ENCODE measurements around the gene VPS33B.

VPS33B gene

GRCh38 chr15:90954712-90955623 lies 67.4 kb downstream of the VPS33B start, which contains the start of gene RCCD1 (continued):
- TF ChIP-seq ZNF514 (tag by site-specific recombination; IDR thresholded peaks at IDR 0.05), result no peak
- TF ChIP-seq ZNF654 (tag by site-specific recombination; IDR thresholded peaks at IDR 0.05; ENCODE audit: low read depth), result no peak
- TF ChIP-seq ZNF513 (tag by site-specific recombination; IDR thresholded peaks at IDR 0.05), result no peak
- no peak for TF ChIP-seq PBX3 (CRISPR knock-in tag; IDR thresholded peaks at IDR 0.05)
- TF ChIP-seq PRDM4 (tag by site-specific recombination; IDR thresholded peaks at IDR 0.05), result no peak
- TF ChIP-seq ZNF639 (tag by site-specific recombination; IDR thresholded peaks at IDR 0.05), result peak; percentile 45; the same call in 1 of the 2 replicates
- no peak for TF ChIP-seq ZNF776 (tag by site-specific recombination; IDR thresholded peaks at IDR 0.05; ENCODE audit: borderline replicate concordance)
- no peak for TF ChIP-seq PRDM1 (tag by site-specific recombination; IDR thresholded peaks at IDR 0.05)
- TF ChIP-seq ZNF10 (tag by site-specific recombination; IDR thresholded peaks at IDR 0.05), result peak; percentile 31; the same call in 1 of the 2 replicates
- TF ChIP-seq ZEB2 (tag by site-specific recombination; IDR thresholded peaks at IDR 0.05), result peak; percentile 94
- no peak for TF ChIP-seq ZNF626 (tag by site-specific recombination; IDR thresholded peaks at IDR 0.05)
- peak; percentile 96 for TF ChIP-seq ZNF324 (tag by site-specific recombination; IDR thresholded peaks at IDR 0.05)
- no peak for TF ChIP-seq PRDM6 (tag by site-specific recombination; IDR thresholded peaks at IDR 0.05)
- TF ChIP-seq ZNF747 (tag by site-specific recombination; IDR thresholded peaks at IDR 0.05), result no peak
- no peak for TF ChIP-seq ZNF555 (tag by site-specific recombination; conservative IDR thresholded peaks at IDR 0.05)
- peak; percentile 64; the same call in 1 of the 2 replicates for TF ChIP-seq YY1 (tag by site-specific recombination; IDR thresholded peaks at IDR 0.05)
- TF ChIP-seq TSHZ1 (tag by site-specific recombination; IDR thresholded peaks at IDR 0.05; ENCODE audit: borderline replicate concordance), result 0 out of 2 replicates have a peak, but pooled peaks have one; percentile 13
- TF ChIP-seq MEIS1 (CRISPR knock-in tag; IDR thresholded peaks at IDR 0.05; ENCODE audit: borderline replicate concordance), result no peak
- no peak for TF ChIP-seq ZNF169 (tag by site-specific recombination; IDR thresholded peaks at IDR 0.05)
- no peak for TF ChIP-seq ZNF558 (tag by site-specific recombination; IDR thresholded peaks at IDR 0.05)
- TF ChIP-seq ZBTB20 (tag by site-specific recombination; IDR thresholded peaks at IDR 0.05), result peak; percentile 97
- no peak for TF ChIP-seq SALL2 (tag by site-specific recombination; IDR thresholded peaks at IDR 0.05; ENCODE audit: borderline replicate concordance)
- TF ChIP-seq ZNF302 (tag by site-specific recombination; IDR thresholded peaks at IDR 0.05; ENCODE audit: low read depth), result no peak
- TF ChIP-seq ZBTB6 (tag by site-specific recombination; IDR thresholded peaks at IDR 0.05), result peak; percentile 23; the same call in 1 of the 2 replicates
- TF ChIP-seq ZNF610 (tag by site-specific recombination; IDR thresholded peaks at IDR 0.05; ENCODE audit: borderline replicate concordance), result peak; percentile 66; the same call in 1 of the 2 replicates
- peak; percentile 84 for TF ChIP-seq SP3 (tag by site-specific recombination; IDR thresholded peaks at IDR 0.05)
